GM12892 (cell line): Measurements from ENCODE around the gene ZDHHC14.

ENCODE experiments used
- POLR2A ChIP-seq: IDR thresholded peaks from 2 replicates; pipeline ENCODE4 v1.6.1; 2011; ENCODE audit warnings: low read depth, low read length, control low read depth
- POLR2AphosphoS5 ChIP-seq: IDR thresholded peaks from 2 replicates; pipeline ENCODE4 v1.6.1; 2011; ENCODE audit warnings: low read depth, low read length, control low read depth
- TAF1 ChIP-seq: IDR thresholded peaks from 2 replicates; pipeline ENCODE4 v1.6.1; 2011; ENCODE audit warnings: low read depth, mild to moderate bottlenecking, control low read depth, low read length, borderline replicate concordance

- no peak for TF ChIP-seq POLR2A
- no peak for TF ChIP-seq POLR2AphosphoS5
- no peak for TF ChIP-seq TAF1
Observed at GRCh38 chr6:157427969-157428368, 47.0 kb downstream of the ZDHHC14 start.
